8988T (cell line): ENCODE measurements around the gene CPED1.
"Not testable (repeated sequence)": the region's sequence is repeated elsewhere in the genome, so short reads cannot be mapped to it uniquely, and the experiment has no call there.

Experiments used
- DNase-seq: peaks from one replicate; pipeline ENCODE4 v3.0.0; 2011

CPED1 gene

DNA sequence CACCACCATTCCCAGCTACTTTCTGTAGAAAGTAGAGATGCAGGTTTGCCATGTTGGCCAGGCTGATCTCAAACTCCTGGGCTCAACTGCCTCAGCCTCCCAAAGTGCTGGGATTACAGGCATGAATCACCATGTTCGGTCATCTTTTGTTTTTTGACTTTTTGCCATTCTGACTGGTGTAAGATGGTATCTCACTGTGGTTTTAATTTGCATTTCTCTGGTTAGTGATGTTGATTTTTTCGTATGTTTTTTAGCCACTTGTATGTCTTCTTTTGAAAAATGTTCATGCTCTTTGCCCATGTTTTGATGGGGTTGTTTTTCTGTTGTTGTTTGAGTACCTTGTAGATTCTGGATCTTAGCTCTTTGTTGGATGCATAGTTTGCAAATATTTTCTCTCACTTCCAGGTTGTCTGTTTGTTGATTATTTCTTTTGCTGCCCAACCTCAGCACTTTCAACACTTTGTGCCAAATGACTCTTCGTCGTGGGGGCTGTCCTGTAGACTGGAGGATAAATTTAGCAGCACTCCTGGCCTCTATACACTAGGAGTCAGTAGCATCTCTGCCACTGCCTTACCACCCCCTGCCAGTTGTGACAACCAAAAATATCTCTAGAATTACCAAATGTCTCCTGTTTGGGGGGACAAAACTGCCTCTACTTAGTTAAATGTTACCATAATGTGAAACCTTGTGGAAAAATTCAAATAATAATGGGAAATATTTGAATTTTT lies 6.5 kb upstream of the CPED1 start:
- no peak for DNase-seq

DNA sequence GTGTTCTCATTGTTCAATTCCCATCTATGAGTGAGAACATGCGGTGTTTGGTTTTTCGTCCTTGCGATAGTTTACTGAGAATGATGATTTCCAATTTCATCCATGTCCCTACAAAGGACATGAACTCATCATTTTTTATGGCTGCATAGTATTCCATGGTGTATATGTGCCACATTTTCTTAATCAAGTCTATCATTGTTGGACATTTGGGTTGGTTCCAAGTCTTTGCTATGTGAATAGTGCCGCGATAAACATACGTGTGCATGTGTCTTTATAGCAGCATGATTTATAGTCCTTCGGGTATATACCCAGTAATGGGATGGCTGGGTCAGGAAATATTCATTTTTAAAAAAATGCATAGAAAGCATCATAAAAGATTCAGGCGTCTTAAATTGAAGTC lies 4.9 kb upstream of the CPED1 start:
- not testable (repeated sequence) for DNase-seq

DNA sequence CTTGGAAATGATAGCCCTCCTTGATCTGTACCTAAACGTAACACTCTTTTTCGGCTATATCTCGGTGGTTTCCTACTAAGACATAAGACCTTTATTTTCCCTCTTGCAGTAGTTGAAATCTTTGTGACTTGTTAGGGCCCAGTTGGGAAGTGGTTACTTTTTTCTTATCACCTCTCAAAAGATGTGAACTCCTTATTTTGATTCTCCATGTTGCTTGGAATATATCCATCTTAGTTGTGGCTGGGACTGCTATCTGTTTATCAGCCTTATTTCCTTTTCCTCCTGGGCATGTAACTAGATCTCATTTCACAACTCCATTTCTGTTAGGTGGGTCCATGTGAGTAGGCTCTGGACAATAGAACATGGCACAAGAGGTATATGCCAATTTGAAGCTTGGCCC lies 4.1 kb upstream of the CPED1 start:
- no peak for DNase-seq

DNA sequence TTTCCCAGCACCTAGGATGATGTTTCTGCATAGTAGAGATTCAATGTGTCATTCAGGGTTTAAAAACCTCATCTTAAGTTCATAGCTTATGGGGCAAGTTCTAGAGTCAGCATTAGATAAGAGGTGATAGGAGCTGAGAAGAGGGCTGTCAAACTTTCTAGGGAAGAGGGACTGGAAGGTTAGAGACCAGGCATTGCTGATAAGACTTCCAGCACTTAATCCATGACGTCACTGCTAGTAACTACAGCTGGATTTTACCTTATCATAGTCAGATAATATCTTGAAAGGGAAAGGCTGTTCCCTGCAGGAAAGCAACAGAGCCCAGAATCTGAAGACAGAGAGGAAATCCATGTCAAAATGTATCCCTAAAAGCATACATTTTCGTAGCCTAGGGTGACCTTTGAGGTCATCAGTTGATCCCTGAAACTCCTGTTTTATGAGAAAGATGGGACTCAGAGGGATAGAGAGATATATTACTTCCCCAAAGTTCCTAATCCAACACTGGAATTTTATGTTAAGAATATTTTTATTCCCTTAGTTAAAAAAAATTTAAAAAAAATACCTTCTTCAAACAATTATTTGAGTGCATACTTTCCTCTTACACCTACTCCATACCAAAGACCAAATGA lies 3.3 kb upstream of the CPED1 start:
- DNase-seq = no peak

DNA sequence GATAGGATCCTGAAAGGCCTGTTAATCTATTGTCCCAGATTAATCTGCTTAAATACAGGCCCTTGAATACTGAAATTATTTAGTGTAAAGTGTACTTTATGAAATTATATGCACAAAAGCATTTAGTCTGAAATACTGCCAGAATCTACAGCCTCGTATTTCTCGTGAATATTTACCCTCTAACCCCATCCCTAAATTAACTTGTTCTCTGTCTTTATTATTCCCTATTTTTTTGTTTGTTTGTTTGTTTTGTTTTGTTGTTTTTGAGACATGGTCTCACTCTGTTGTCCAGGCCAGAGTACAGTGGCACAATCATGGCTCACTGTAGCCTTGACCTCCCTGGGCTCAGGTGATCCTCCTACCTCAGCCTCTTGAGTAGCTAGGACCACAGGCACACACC lies 2.7 kb upstream of the CPED1 start:
- DNase-seq = no peak

DNA sequence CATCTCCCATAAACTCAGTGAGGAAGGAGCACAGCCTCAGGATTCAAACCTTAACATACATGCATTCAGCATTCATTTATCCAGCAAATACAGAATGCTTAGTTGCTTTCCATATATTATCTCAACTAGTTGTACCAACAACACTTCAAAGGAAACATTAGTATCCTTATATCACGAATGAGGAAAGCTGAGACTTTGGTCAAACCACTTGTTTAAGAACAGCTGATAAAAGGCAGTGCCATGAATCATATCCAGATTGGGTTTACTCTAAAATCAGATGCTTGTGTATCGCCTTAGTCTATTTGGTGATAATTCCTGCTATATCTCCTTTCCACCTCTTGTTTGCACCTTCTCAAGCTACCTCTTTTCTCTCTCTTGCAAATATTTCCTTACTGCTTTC lies 1.9 kb upstream of the CPED1 start:
- DNase-seq = no peak

DNA sequence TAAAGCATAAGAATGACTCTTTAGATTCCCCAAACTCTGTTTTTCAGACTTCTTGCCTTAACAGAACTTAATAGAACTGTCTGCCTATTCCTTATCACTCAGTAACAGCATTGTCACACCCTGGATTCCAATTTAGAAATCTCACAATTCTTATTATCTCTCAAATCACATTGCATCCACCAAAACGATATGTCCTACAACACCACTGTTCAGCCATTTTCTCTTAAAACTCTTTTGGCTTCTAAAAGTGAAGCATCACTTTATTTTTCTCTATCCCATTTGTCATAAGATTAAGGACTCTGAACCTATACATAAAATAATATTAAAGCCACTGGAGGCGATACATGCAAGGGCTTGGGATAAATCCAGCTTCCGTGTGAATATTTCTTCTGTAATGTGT lies 1.2 kb upstream of the CPED1 start:
- no peak for DNase-seq

DNA sequence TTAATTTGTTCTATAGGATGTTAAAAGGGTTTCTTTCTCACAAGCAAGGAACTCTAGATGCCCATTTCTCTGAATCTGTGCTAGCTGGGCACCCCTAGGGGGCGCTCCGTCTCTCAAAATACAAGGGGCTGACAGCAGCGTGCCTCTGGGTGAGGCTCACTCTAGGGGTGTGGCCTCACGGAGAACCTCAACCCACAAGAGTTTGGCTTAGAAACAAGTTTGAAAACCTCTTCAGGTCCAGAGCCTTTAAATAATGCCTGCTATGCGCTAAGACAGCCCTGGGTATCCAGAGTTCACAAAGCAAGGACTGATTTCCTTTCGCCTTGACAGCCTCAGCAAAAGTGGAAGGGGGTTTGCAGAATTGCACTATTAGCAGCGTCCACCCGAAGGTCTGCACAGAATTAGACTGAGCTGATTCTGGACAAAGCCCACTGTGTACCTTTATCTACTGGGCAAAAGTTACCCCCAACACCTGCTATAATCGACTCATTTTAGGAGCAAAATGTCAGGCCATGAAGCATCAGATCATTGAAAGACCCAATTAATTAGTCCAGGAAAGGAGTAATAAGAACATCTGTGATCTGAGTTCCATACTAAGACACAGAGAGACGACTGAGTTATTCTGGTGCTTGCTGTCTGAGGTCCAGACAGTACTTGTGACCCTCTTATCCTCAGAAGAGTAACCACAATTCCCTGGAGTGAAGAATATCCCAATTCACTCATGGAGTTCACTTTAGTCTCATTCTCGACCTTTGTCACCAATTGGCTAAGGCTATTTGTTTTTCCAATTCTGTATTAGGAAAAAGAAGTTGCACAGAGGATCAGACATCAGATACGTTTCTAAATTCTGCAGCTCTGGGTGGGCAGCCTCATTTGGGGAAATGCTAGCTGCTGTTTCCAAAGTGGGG lies 574 bp upstream of the CPED1 start:
- peak; percentile 15 for DNase-seq

DNA sequence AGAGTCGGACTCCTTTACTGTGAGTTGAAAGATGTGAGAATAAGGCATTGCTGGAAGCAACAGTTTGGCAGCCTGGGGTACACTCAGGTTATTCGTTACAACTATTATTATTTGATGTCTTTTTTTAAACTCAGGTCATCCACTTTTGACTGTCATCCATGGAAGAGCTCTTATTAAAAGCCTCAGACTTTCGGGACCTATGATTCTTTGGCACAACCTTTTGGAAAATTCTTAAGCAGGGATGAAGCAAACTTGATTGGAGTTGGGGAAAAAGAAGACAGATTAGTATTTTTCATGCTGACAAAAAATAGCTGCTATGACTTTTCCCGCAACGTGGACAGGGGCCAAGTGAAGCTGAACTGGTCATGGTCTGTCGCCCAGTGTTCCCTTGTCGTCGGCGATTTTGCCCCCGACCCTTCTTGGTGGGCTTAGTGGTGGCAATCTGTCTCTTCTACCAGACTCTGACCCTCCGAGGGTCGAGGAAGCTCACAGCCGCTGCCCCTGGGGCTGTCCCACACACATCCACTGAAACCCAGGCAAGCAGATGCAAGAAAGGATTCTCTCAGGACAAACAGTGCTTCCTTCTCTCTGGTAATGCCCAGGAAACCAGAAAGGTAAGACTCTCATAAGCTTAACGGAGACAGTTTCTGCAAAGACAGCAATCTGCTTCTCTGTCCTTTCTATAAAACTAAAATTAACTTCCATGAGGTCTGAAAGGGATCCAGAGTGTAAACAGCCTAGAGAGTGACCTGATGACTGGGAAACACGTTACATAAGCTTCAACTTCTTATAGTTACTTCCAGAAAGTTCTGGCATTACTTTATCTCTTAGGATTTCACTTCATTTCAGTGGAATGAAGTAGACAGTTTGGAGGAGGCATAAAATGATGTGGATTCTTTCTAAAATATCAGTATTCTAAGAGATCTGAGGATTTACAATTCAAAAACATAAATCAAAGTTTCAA lies 1.0 kb downstream of the CPED1 start:
- no peak for DNase-seq

DNA sequence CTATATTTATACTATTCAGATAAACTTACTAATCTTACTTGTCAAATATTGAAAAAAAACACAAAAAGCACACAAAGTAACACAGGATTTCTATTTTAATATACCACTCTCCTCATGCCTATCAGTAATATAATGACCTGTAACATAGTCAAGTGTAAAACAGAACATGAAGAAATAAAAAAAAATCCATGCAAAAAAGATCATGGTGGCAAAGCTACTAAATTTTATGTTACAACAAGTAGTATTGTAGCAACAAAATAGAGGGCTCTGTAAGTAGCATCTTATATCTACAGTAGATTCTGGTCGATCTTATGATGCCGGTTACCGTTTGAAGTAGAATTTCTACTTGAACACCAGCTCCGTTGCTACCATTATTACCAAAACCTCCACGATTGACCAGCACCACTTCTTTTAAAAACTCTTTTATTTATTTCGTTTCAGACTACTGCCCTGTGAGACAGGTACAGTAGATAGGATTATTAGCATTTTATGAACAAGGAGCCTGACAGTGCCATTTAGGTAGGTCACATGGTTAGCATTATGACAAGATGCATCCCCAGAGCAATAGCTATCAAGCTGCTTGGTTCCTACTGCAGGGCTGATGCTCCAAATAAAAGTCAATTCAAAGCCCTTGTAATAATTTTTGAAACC lies 2.1 kb downstream of the CPED1 start:
- DNase-seq = no peak

DNA sequence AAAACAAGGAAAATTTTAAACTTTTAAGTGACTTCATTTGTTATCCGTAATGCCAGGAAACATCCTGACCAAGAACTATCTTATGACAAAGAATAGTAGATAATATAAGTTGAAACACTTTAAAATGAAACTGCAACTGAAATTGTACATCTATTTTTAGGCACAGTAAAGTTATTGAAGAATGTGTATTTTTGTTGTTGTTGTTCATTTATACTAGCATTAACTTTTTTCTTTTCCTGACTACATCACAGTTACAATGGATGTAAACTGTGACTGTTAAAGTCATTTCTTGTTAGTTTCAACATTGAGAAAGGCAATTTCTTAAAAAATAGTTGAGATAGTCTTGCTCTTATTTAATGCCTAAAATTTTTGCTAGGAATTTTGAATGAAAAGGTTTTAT lies 2.6 kb downstream of the CPED1 start:
- DNase-seq = no peak

DNA sequence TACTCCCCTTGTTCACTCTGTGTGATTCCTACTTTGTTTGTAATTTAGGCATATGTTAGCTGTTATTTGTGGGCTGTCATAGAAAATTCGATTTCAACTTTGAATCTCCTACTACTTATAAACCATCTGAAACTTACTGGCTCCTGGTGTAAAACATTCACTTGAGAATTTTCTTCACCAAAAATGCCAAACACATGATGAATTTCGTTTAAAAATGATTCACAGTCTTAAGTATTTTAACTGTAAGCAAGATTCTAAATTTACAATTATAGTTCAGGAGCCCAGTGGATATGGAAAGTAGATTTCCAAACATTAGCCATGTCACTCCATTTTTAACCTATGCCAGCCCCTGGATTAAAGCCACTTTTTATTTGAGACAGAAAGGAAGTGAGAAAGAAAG lies 3.1 kb downstream of the CPED1 start:
- DNase-seq = no peak

DNA sequence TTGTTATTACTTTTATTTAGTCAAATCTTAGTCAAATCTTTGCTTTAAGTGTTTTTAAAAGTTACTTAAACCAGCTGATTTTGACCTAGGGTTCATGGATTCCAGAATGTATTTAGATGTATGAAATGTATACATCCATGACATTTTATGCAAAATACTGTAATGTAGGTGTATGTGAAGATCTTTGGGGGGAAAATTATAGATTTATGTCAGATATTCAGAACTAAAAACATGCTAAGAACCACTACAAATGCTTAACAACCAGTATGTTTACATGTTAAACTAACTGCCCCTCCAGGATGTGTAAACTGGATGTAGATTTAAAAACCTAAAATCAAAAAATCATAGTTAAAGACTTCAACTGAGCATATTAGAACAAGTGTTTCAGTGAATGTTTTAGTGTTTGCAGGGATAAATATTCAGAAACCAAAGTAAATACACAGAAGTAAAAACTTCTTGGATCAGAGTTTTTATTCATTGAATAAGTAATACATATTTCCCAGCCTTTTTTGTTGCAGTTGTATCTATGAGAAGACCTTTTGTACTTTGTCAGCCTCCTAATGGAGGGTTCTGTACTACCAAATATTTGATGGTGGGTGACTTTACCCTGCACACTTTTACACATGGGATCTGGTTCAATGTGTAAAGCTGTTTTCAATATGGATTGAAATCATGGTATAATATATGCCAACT lies 3.9 kb downstream of the CPED1 start:
- DNase-seq = no peak

DNA sequence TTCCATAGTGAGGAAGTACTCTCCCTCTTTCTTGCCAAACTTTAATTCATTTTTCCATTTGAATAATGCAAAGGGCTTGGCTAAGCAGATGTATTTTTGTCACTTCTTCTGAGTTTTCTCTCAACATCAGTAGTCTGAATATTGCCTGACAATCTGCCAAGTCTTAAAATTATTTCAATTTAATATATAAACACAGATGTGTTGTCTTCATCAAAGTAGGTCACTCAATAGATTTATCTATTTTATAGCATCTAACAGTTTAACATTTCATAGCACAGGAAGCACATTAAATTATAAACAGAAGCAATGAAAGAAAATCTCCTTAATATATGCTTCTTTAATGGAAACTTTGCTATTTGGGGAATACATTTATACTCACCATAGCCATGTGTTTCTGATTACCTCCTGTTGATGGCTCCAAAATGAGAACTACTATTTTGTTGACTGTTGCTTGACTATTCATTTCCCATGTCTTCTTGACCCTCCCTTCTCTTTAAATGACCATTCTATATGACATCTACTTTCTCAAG lies 4.5 kb downstream of the CPED1 start:
- no peak for DNase-seq

DNA sequence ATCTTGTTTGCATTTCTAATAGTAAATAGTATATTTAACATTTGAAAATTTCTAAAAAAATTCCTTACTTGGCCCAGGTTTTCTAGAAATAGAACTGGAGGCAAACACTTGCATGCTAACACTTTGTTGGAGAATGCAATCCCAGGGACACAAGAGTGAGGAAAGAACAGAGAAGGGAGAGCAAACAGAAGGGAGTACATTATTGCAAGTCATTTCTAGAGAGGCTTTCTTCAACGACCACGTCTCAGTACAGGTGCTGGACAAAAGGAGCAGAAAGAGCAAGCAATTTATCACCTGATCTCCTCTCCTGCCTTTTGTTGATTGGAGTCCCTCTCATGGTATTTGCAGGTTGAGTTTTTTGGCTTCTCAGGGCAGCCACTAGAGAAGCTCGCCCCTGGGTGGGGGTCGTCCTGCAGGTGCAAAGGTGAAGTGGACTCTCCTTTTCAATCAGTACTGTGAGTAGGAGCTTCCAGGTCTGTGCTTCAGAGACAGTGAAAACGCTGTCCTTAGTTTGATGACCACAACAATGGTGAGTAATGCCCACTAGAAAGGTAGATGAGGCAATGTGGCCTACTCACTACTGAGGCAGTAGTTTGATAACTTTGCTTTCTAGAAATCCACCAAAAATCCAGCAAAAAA lies 5.2 kb downstream of the CPED1 start:
- no peak for DNase-seq

DNA sequence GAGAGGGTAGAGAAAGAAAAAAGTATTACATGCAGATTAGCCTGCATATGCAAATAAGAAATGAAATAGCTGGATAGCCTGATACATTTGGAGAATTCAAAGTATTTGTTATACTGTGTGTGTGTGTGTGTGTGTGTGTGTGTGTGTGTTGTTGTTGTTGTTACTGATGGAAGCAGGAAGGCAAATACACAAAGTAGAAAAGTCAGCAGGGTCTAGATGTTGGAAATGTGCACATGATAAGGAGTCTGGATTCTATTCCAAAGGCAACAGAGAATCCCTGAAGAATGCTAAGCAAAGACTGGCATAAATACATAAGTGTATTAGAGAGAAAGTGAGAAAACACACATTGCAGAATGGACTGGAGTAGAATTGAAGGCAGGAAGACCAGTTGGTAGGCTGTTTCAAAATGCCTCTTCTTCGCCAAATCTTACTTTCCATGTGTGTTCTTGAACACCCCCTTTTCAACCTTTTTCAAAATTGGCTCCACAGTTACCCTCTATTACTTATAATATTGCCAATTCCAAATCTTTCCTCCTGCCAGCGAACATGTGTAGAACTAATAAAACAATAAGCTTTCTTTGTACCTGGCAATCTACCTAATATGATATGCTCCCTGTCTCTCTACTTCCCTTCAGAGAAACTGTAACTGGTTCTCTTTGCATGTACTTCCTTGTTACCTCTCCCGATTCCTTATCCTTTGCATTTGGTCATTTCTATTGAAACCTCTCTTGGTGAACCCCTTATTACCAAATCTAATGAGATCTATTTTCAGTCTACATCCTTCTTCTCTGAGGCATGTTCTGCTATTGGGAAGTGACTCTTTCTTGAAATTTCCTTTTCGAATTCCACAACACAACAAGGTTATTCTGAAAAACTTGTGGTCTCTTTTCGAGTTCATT lies 6.2 kb downstream of the CPED1 start:
- DNase-seq = no peak

DNA sequence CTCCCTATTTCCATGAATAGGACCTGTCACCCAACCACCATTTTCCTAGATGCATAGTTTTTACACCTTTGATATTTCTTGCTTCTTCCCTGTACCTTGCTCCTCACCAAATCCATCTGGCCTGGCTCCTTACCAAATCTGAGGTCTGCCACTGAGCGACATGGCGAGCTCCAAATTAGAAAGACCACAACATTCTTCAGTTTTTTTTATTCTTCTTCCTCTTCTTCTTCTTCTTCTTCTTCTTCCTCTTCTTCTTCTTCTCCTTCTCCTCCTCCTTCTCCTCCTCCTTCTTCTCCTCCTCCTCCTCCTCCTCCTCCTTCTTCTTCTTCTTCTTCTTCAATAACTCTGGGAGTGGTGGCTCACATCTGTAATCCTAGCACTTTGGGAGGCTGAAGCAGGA lies 7.1 kb downstream of the CPED1 start:
- DNase-seq = no peak

DNA sequence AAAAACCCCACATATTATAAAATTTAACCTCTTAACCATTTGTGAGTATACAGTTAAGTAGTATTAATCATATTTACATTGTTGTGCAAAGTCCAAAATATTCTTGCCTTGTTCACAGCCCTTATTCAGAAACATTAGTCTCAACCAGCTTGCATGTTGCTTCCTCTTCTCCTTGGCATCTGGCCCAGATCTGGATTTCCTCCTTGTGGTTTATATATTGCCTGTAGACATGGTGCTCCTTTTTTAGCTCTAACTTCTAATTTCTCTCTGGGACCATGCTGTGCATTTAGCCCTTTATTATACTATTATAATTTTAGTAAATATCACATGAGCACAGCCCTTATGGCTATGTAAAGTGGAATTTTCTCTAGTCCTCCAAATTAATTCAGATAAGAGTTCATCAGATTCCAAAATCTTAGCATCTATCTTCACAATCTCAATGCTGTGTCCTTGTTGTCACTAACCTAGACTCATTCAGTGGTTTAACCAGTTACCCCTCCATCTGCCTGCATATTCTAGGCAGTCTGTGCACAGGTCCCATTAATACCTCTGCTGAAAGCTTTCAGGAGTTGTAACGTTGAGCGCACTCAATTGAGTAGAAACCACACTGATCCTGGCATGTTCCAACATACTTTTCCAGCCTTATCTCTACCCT lies 7.9 kb downstream of the CPED1 start:
- no peak for DNase-seq

DNA sequence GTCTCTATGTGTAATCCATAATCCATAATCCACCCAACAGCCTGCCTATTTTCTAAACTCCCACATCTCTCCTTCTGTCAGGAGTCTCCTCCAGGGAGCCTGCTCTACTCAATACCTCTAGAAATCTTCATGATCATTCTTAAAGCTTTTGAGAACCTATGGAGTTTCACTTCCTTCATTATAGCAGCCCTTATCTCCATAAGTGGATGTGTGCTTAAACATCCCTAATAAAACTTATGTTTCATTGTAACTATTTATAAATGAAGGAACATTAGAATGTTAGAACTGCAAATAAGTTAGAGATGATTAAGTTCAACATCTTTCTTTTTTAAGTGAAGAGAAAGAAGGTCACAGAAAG lies 8.5 kb downstream of the CPED1 start:
- no peak for DNase-seq
